MM.1S (cell line): ENCODE measurements around the gene COL3A1.

ENCODE experiments used
- DNase-seq: peaks from one replicate; pipeline ENCODE4 v3.0.0-alpha.2; 2015
- H2AFZ ChIP-seq: fragments of 300-600 bp; sonication (generic); 2 replicates; pipeline ENCODE4 v1.6.0; 2016; ENCODE audit warnings: antibody characterized with exemption, low read length
- H3F3A ChIP-seq: fragments of 300-600 bp; sonication (generic); 2 replicates; pipeline ENCODE4 v1.6.1; 2016; ENCODE audit warnings: mild to moderate bottlenecking, antibody characterized with exemption, low read length, moderate library complexity, mixed read lengths; ENCODE audit not compliant: insufficient read depth
- H3K27ac ChIP-seq: fragments of 300-600 bp; sonication (generic); 2 replicates; pipeline ENCODE4 v1.5.1; 2016; ENCODE audit warnings: mild to moderate bottlenecking, low read length
- H3K27me3 ChIP-seq: fragments of 300-600 bp; sonication (generic); replicated peaks from 2 replicates; pipeline ENCODE4 v1.6.0; 2016; ENCODE audit warnings: low read length; ENCODE audit not compliant: insufficient read depth
- H3K36me3 ChIP-seq: fragments of 300-600 bp; sonication (generic); replicated peaks from 2 replicates; pipeline ENCODE4 v1.6.1; 2016; ENCODE audit warnings: mild to moderate bottlenecking, low read length, mixed read lengths; ENCODE audit not compliant: insufficient read depth
- H3K4me1 ChIP-seq: fragments of 300-600 bp; sonication (generic); 2 replicates; pipeline ENCODE4 v1.6.1; 2016; ENCODE audit warnings: low read length, mixed read lengths
- H3K4me2 ChIP-seq: fragments of 300-600 bp; sonication (generic); 2 replicates; pipeline ENCODE4 v1.6.0; 2016; ENCODE audit warnings: low read depth, low read length
- H3K4me3 ChIP-seq: fragments of 300-600 bp; sonication (generic); 2 replicates; pipeline ENCODE4 v1.5.1; 2016; ENCODE audit warnings: low read length, mixed read lengths
- H3K79me2 ChIP-seq: fragments of 300-600 bp; sonication (generic); 2 replicates; pipeline ENCODE4 v1.6.1; 2016; ENCODE audit warnings: mixed run types, low read length, mixed read lengths
- H3K9ac ChIP-seq: fragments of 300-600 bp; sonication (generic); 2 replicates; pipeline ENCODE4 v1.6.1; 2016; ENCODE audit warnings: low read length, mixed read lengths
- H3K9me2 ChIP-seq: fragments of 300-600 bp; sonication (generic); replicated peaks from 2 replicates; pipeline ENCODE4 v1.6.1; 2016; ENCODE audit warnings: mild to moderate bottlenecking, low read length, mixed read lengths; ENCODE audit not compliant: insufficient read depth
- H3K9me3 ChIP-seq: fragments of 300-600 bp; sonication (generic); replicated peaks from 2 replicates; pipeline ENCODE4 v1.6.1; 2016; ENCODE audit warnings: mild to moderate bottlenecking, low read length, mixed read lengths; ENCODE audit not compliant: insufficient read depth
- H4K20me1 ChIP-seq: fragments of 300-600 bp; sonication (generic); 2 replicates; pipeline ENCODE4 v1.6.1; 2016; ENCODE audit warnings: mild to moderate bottlenecking, low read length, moderate library complexity, mixed read lengths; ENCODE audit not compliant: insufficient read depth
- EZH2 ChIP-seq: fragments of 300-600 bp; sonication (generic); optimal IDR thresholded peaks from 2 replicates; pipeline ENCODE3; 2017; ENCODE audit warnings: low read depth, mild to moderate bottlenecking, antibody characterized with exemption, low read length, mixed read lengths
- EZH2phosphoT487 ChIP-seq: fragments of 300-600 bp; sonication (generic); IDR thresholded peaks from 2 replicates; pipeline ENCODE4 v1.6.1; 2018; ENCODE audit warnings: antibody characterized with exemption, low read length
- TF ChIP-seq, protein P1 (sequence below): fragments of 300-600 bp; sonication (generic); IDR thresholded peaks from 2 replicates; pipeline ENCODE4 v1.5.1; 2016; ENCODE audit warnings: antibody characterized with exemption, low read length, mixed read lengths

COL3A1 gene

DNA sequence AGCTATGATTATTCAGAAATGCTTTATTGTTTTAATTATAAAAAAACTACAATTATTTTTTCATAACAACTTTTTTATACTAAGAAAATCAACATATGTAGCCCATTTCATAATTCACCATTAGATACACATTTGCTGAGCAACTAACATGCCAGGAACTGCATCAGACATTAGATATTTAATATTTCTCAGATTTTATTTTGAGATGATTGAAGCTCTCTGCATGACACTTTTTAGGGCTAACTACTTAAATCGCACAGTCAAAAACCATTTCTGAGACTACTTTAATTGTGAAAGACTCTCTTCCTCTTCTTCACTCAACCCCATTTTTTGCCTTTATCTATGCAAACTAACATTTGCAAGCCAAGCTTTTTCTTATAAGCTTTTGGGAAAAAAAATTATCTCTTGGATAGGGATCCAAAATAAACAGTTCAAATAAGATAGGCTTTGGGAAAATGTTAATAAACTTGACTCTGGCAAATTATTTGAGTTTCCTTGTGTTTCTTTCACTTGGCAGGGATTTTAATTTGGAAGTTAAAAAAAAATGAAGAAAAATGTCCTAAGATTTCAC lies 9.1 kb upstream of the COL3A1 start:
- H3K4me3 ChIP-seq = no peak overlapping the region
- no peaks in the 10 kb centered on the region for H3K36me3 ChIP-seq
- H2AFZ ChIP-seq = no peak overlapping the region
- no peak overlapping the region for H3K9ac ChIP-seq
- no peak overlapping the region for H3K27ac ChIP-seq
- DNase-seq = no peak
- H3K4me2 ChIP-seq = no peak overlapping the region
- no peaks in the 10 kb centered on the region; the same call in 1 of the 2 replicates for H4K20me1 ChIP-seq
- no peaks in the 10 kb centered on the region for H3K4me1 ChIP-seq
- H3K27me3 ChIP-seq = no peaks in the 10 kb centered on the region
- H3F3A ChIP-seq = no peaks in the 10 kb centered on the region
- H3K79me2 ChIP-seq = no peaks in the 10 kb centered on the region
- TF ChIP-seq, protein P1, sequence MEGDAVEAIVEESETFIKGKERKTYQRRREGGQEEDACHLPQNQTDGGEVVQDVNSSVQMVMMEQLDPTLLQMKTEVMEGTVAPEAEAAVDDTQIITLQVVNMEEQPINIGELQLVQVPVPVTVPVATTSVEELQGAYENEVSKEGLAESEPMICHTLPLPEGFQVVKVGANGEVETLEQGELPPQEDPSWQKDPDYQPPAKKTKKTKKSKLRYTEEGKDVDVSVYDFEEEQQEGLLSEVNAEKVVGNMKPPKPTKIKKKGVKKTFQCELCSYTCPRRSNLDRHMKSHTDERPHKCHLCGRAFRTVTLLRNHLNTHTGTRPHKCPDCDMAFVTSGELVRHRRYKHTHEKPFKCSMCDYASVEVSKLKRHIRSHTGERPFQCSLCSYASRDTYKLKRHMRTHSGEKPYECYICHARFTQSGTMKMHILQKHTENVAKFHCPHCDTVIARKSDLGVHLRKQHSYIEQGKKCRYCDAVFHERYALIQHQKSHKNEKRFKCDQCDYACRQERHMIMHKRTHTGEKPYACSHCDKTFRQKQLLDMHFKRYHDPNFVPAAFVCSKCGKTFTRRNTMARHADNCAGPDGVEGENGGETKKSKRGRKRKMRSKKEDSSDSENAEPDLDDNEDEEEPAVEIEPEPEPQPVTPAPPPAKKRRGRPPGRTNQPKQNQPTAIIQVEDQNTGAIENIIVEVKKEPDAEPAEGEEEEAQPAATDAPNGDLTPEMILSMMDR = no peak
- no peak for TF ChIP-seq EZH2
- no peak for TF ChIP-seq EZH2phosphoT487
- no peaks in the 10 kb centered on the region for H3K9me3 ChIP-seq
- no peaks in the 10 kb centered on the region for H3K9me2 ChIP-seq

DNA sequence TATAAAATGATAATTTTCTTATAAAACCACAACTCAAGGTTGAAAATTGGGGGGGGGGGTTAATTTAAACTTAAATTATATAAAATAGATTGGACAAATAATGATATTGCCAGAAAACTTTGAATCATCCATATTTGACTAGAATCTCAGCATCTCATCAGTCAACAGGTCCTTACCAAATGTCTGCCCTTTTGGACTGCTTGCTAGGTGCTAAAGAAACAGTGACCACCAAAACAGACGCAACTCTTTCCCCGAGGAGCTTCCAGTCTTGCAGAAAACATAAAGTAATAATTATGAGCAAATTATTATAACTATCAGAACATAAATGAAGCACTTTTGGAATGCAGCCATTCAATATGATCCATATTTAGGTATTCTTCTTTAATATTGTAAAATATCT lies 8.6 kb upstream of the COL3A1 start:
- H3K79me2 ChIP-seq = no peaks in the 10 kb centered on the region
- H3K27me3 ChIP-seq = no peaks in the 10 kb centered on the region
- no peaks in the 10 kb centered on the region for H3F3A ChIP-seq
- H3K36me3 ChIP-seq = no peaks in the 10 kb centered on the region
- no peak overlapping the region for H3K27ac ChIP-seq
- no peaks in the 10 kb centered on the region for H3K9me2 ChIP-seq
- DNase-seq = no peak
- H3K9ac ChIP-seq = no peak overlapping the region
- no peak overlapping the region for H3K4me3 ChIP-seq
- TF ChIP-seq, protein P1 = no peak
- no peak for TF ChIP-seq EZH2phosphoT487
- TF ChIP-seq EZH2 = no peak
- H4K20me1 ChIP-seq = no peaks in the 10 kb centered on the region; the same call in 1 of the 2 replicates
- H3K9me3 ChIP-seq = no peaks in the 10 kb centered on the region
- no peaks in the 10 kb centered on the region for H3K4me1 ChIP-seq
- H2AFZ ChIP-seq = no peak overlapping the region
- H3K4me2 ChIP-seq = no peak overlapping the region

DNA sequence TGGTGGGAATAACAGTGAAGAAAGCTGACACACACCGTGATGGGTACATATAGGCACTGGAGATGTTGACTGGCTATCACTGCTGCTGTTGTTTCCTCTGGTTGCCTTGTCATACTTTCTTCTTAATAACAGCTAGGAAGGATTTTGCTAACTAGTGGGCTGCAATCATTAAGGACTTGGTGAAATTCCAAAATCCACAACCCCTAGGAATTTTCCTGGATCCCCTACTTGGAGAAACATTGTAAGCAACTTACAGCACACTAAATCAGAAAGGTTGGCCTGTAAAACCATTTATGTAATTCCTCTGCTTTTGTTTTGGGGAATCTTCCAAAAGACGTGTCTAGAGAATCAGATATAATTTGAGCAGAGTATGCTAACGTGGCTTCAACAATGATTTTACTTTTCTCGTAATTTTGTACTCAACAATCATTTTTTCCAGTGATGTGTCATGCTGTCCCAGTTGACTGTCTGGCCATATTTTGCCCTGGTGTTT lies 8.0 kb upstream of the COL3A1 start:
- H3K79me2 ChIP-seq = no peaks in the 10 kb centered on the region
- H3K4me3 ChIP-seq = no peak overlapping the region
- H3K4me2 ChIP-seq = no peak overlapping the region
- H3K9me3 ChIP-seq = no peaks in the 10 kb centered on the region
- H3K9me2 ChIP-seq = no peaks in the 10 kb centered on the region
- DNase-seq = no peak
- no peaks in the 10 kb centered on the region; the same call in 1 of the 2 replicates for H4K20me1 ChIP-seq
- H3K4me1 ChIP-seq = no peaks in the 10 kb centered on the region
- H3K36me3 ChIP-seq = no peaks in the 10 kb centered on the region
- TF ChIP-seq EZH2phosphoT487 = no peak
- TF ChIP-seq EZH2 = no peak
- no peak overlapping the region for H3K27ac ChIP-seq
- no peaks in the 10 kb centered on the region for H3F3A ChIP-seq
- H3K27me3 ChIP-seq = no peaks in the 10 kb centered on the region
- no peak overlapping the region for H2AFZ ChIP-seq
- no peak overlapping the region for H3K9ac ChIP-seq

DNA sequence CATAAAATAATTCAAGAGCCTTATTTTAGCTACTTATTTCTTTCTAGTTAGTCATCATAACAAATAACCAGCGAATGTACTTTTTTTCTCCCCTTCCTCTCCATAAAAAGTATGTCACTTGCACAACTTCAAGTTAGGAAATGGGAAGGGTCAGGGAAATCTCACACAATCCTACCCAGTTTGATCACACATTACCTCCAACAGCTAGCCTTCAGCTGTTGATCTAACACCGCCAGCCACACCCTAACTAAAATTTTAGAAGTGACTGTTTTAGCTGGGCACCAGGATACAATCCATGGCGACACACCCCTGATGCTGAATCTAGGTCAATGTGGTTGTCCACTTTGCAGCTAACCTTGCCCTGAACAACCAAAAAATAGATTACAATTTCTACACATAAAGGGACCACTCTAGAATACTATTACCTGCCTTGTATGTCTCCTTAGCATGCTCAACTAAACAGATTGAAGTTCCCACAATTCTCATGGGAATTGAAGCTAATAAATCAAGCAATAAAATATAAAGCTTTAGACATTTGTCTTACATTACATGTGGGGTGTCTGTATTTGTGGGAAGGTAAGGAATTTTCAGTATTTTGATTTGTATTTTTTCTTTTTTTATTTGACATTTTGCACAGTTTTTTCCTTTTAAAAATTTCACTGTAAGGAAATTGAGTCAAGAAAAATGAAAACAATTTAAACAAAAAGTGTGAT lies 7.3 kb upstream of the COL3A1 start:
- Histone ChIP-seq H3K9me3 (no peaks in the 10 kb centered on the region), H3K4me2 (no peak overlapping the region), H4K20me1 (no peaks in the 10 kb centered on the region; the same call in 1 of the 2 replicates), H3K36me3 (no peaks in the 10 kb centered on the region), H3K27me3 (no peaks in the 10 kb centered on the region), H3K4me3 (no peak overlapping the region), H3K79me2 (no peaks in the 10 kb centered on the region), H3K4me1 (no peaks in the 10 kb centered on the region), H3K9me2 (no peaks in the 10 kb centered on the region), H3F3A (no peaks in the 10 kb centered on the region), H2AFZ (no peak overlapping the region), H3K27ac (no peak overlapping the region), H3K9ac (no peak overlapping the region)
- TF ChIP-seq EZH2phosphoT487 (no peak), EZH2 (no peak)
- TF ChIP-seq, protein P1 = no peak
- no peak for DNase-seq
